HG03135 (cell line): Measurements from ENCODE around the gene JAKMIP1.
"Not testable (repeated sequence)": the region's sequence is repeated elsewhere in the genome, so short reads cannot be mapped to it uniquely, and the experiment has no call there.

Experiments
- ATAC-seq: cut with Tn5 transposase; IDR thresholded peaks from one replicate; pipeline ENCODE4 v1.9.1; 2021; ENCODE audit warnings: mild to moderate bottlenecking, moderate library complexity; ENCODE audit not compliant: unreplicated experiment

Gene JAKMIP1

GRCh38 chr4:6150046-6150735, 50.2 kb downstream of the JAKMIP1 start:
- ATAC-seq = no peak

- no peak for ATAC-seq
Measured at GRCh38 chr4:6148506-6149205, 51.7 kb downstream of the JAKMIP1 start.

- ATAC-seq = no peak
Measured at GRCh38 chr4:6147441-6147840, 52.9 kb downstream of the JAKMIP1 start.

- no peak for ATAC-seq
Measured at GRCh38 chr4:6143603-6144181, 56.7 kb downstream of the JAKMIP1 start.

GRCh38 chr4:6142935-6143602, 57.3 kb downstream of the JAKMIP1 start:
- ATAC-seq = no peak

GRCh38 chr4:6142511-6142910, 57.8 kb downstream of the JAKMIP1 start:
- no peak for ATAC-seq

- no peak for ATAC-seq
Measured at GRCh38 chr4:6141554-6141953, 58.8 kb downstream of the JAKMIP1 start.

GRCh38 chr4:6141021-6141420, 59.3 kb downstream of the JAKMIP1 start:
- not testable (repeated sequence) for ATAC-seq

GRCh38 chr4:6137747-6138135, 62.6 kb downstream of the JAKMIP1 start:
- ATAC-seq = no peak

GRCh38 chr4:6137027-6137746, 63.2 kb downstream of the JAKMIP1 start:
- no peak for ATAC-seq

- no peak for ATAC-seq
Measured at GRCh38 chr4:6134612-6135220, 65.6 kb downstream of the JAKMIP1 start.

GRCh38 chr4:6132716-6133115, 67.6 kb downstream of the JAKMIP1 start:
- ATAC-seq = no peak

GRCh38 chr4:6128221-6128850, 72.0 kb downstream of the JAKMIP1 start:
- ATAC-seq = no peak

- ATAC-seq = no peak
Measured at GRCh38 chr4:6126971-6127745, 73.2 kb downstream of the JAKMIP1 start.

- no peak for ATAC-seq
Measured at GRCh38 chr4:6125103-6125651, 75.2 kb downstream of the JAKMIP1 start.

- ATAC-seq = no peak
Measured at GRCh38 chr4:6124386-6125102, 75.8 kb downstream of the JAKMIP1 start.

- ATAC-seq = no peak
Measured at GRCh38 chr4:6123976-6124375, 76.4 kb downstream of the JAKMIP1 start.

GRCh38 chr4:6123541-6123940, 76.8 kb downstream of the JAKMIP1 start:
- no peak for ATAC-seq
